ENCODE data around the gene BCL2.

The BCL2 gene

DNA sequence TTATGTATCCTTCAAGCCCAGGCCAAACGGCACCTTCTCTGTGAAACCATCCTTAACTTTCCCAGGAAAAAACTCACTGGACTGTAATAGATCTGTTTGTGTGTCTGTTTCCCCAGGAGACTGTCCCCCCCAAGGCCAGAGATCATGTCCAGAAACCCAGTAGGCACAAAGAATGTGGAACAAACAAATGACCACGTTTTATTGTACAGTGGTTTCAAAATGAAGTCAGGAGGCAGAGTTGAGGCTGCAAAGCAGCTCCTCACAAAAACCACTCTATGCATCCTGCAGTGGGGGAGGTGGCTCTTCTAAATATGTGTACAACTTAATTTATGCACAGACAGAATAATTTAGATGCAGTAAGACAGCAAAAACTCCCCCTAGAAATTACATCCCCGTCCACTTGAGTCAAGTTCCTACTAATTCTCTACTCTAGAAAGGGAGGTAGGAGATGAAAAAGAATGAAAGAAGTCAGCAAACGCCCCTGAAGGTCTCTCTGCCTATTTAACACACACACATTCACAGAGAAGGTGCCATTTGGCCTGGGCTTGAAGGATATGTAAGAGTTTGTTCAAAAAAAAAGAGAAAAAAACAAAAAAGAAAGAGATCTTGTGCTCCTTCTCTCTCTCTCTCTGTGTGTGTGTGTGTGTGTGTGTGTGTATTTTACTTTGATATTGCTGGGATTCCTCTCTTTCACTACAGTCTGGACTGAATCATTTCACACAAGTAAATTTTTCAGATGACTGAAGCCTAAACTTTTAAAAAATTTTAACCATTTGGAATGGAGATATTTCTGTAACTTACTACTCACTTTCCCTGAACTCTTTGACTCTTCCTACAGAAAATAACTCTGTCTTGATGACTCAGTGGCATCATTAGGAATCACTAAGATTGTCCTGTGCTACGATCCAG lies 19.5 kb downstream of the BCL2 start:
- Histone ChIP-seq H3K27ac (ENCODE audit: insufficient read depth, low read depth, low read length, poor library complexity, severe bottlenecking) (no peak overlapping the region), H3K27me3 (ENCODE audit: control insufficient read depth, insufficient read depth, low read length, poor library complexity, severe bottlenecking) (no peaks in the 10 kb centered on the region), H3K4me1 (ENCODE audit: control insufficient read depth, insufficient read depth, low read length) (no peaks in the 10 kb centered on the region), H3K4me3 (ENCODE audit: insufficient read depth, low read depth, low read length) (no peak overlapping the region), H3K36me3 (ENCODE audit: control insufficient read depth, insufficient read depth, low read length) (no peaks in the 10 kb centered on the region), H3K9me3 (ENCODE audit: control insufficient read depth, low read length) (no peaks in the 10 kb centered on the region)
- 83 to 91% methylated on average over 2 to 3 of the region's 5 CpGs for WGBS, 2 experiments

DNA sequence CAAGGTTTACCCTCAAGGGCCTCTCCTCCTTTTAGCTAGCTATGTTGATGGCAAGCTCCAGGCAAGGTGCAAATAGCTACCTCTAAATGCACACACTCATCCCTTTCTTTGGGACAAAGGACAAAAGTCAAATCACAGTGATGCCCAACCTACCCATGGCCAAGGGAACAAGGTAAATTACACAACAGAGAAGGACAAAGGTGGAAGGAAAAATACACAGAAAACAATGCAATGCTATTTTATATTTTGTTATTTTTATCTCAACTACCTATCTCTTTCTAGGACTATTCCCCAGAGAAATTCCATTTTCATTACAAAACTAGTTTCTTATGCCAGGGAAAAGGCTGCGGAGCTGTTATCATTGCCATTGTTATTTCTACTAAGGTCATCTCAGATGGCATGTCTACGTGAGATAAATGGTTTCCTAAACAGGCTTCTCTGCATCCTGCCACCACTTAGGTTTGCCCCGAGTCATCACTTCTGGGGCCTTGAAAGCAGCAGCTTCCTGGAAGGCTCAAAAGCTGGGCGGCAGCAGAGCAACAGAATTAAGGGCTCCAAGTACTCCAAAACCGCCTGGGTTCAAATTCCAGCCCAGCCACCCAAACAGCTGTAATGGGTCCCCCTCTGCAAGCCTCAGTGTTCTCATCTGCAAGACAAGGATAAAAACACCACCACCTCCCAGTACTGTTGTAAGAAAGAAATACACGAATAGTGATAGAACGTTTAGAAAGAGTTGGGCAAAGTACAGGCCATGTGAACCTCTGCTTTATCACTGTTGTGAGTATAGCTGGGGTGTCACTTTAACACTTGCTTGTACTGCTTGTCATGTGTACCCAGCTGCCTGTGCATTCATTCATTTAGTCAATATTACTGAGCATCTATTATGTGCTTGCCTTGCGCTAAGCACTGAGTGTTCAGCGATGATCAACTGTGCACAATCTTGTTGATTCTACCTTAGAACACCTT lies 20.9 kb downstream of the BCL2 start:
- H3K4me3 ChIP-seq (ENCODE audit: insufficient read depth, low read depth, low read length): no peak overlapping the region
- H3K4me1 ChIP-seq (ENCODE audit: control insufficient read depth, insufficient read depth, low read length): no peaks in the 10 kb centered on the region
- no peak overlapping the region for H3K27ac ChIP-seq (ENCODE audit: insufficient read depth, low read depth, low read length, poor library complexity, severe bottlenecking)
- H3K27me3 ChIP-seq (ENCODE audit: control insufficient read depth, insufficient read depth, low read length, poor library complexity, severe bottlenecking): no peaks in the 10 kb centered on the region
- WGBS, 2 experiments: 86 to 89% methylated on average over 9 of the region's 9 CpGs
- no peaks in the 10 kb centered on the region for H3K36me3 ChIP-seq (ENCODE audit: control insufficient read depth, insufficient read depth, low read length)
- H3K9me3 ChIP-seq (ENCODE audit: control insufficient read depth, low read length): no peaks in the 10 kb centered on the region

DNA sequence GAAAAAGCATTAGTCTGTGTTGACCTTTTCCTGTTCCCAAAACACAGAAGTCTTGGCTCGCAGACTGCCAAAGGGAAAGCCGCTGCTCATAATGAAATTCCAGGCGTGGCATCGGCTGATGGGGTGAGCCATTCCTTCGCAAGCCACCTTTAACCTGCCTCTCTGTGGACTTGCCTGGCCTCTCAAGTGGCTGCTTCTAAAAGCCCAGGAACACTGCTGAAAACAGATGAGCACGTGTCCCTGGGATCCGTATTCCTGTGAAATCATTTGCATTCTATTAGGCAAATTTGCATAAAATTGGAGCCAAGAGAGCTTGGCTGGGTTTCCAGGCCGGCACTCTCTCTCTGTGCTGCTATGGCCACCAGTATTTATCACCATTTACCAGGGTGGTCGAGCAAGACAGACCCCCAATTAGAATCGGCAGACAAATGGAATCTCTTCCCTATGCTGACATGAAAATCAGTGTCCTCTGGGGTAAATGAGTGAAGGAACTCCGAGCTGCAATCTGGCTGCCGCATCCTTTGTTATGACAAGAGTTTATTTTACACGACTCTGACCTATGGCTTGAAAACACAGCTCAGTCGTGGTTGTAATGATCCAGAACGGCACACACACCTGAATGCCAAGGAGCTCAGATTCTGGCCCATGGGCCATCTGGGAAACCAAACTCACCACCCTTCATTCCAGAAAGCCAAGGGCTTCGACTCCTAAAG lies 21.7 kb downstream of the BCL2 start:
- 85 to 86% methylated on average over 16 of the region's 16 CpGs for WGBS, 2 experiments
- Histone ChIP-seq H3K9me3 (ENCODE audit: control insufficient read depth, low read length) (no peaks in the 10 kb centered on the region), H3K4me1 (ENCODE audit: control insufficient read depth, insufficient read depth, low read length) (peaks cover 1% of the 10 kb centered on the region), H3K4me3 (ENCODE audit: insufficient read depth, low read depth, low read length) (no peak overlapping the region), H3K27me3 (ENCODE audit: control insufficient read depth, insufficient read depth, low read length, poor library complexity, severe bottlenecking) (no peaks in the 10 kb centered on the region), H3K27ac (ENCODE audit: insufficient read depth, low read depth, low read length, poor library complexity, severe bottlenecking) (no peak overlapping the region), H3K36me3 (ENCODE audit: control insufficient read depth, insufficient read depth, low read length) (no peaks in the 10 kb centered on the region)

DNA sequence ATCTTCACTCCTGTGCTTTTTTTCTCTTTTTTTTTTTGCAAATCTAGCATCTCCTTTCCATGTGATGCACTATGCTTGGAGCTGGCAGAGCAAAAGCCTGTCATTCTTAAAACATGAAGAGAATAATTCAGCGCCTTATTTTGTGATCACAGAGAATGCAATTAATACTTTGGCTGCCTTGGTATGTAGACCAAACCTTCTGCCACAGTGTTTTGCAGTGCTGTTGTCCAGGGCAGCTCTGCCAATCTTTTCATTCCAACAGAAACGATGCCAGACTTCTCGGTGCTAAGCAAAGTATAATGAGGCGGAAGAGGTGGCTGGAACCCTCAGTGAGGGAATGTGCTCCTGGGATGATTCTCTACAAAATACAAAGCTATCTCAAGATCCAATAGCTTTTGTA lies 25.6 kb downstream of the BCL2 start:
- Histone ChIP-seq H3K27me3 (ENCODE audit: control insufficient read depth, insufficient read depth, low read length, poor library complexity, severe bottlenecking) (no peaks in the 10 kb centered on the region), H3K4me3 (ENCODE audit: insufficient read depth, low read depth, low read length) (no peak overlapping the region), H3K9me3 (ENCODE audit: control insufficient read depth, low read length) (no peaks in the 10 kb centered on the region), H3K27ac (ENCODE audit: insufficient read depth, low read depth, low read length, poor library complexity, severe bottlenecking) (no peak overlapping the region), H3K36me3 (ENCODE audit: control insufficient read depth, insufficient read depth, low read length) (no peaks in the 10 kb centered on the region), H3K4me1 (ENCODE audit: control insufficient read depth, insufficient read depth, low read length) (peaks cover 16% of the 10 kb centered on the region)
- 95 to 97% methylated on average over 4 of the region's 4 CpGs for WGBS, 2 experiments

DNA sequence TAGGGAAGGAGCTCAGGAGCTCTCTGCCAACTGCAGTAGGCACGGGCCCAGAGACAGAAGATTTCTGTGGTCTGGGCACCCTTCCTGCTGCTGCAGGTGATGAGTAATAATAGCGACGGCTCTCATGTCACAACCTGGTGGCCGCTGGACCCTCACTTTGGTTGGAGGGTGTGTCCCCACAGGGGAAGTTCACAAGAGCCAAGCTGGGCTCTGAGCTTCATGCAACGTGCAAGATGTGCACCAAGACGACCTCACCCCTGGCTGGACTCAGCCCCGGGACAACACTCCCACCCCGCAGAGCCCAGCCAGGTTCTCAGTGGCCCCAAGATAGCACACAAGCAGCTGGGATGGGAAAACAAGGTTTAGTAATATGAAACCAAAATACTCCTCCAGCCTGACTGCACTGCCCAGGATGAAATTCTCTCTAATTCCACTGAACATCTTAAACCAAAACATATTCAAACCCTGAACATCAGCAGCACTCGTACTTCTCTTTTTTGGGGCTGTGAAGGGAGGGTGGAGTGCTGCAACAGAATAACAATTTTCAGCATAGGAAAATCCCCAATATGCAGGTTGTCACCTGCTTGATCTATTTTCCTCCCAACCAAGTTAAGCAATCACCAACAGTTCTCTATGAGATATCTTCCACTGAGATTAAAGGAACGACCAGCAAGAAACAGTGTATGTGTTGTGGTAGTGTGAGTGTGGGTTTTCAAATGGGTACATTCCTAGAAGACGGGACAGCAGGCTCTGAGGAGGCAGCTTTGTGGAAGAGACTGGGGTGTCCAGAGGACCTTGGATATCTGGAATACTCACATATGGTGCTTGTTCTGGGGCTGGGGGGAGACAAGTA lies 26.5 kb downstream of the BCL2 start:
- Histone ChIP-seq H3K9me3 (ENCODE audit: control insufficient read depth, low read length) (no peaks in the 10 kb centered on the region), H3K4me3 (ENCODE audit: insufficient read depth, low read depth, low read length) (no peak overlapping the region), H3K4me1 (ENCODE audit: control insufficient read depth, insufficient read depth, low read length) (peaks cover 16% of the 10 kb centered on the region), H3K27me3 (ENCODE audit: control insufficient read depth, insufficient read depth, low read length, poor library complexity, severe bottlenecking) (no peaks in the 10 kb centered on the region), H3K36me3 (ENCODE audit: control insufficient read depth, insufficient read depth, low read length) (no peaks in the 10 kb centered on the region), H3K27ac (ENCODE audit: insufficient read depth, low read depth, low read length, poor library complexity, severe bottlenecking) (no peak overlapping the region)
- 85 to 89% methylated on average over 10 to 11 of the region's 11 CpGs for WGBS, 2 experiments

DNA sequence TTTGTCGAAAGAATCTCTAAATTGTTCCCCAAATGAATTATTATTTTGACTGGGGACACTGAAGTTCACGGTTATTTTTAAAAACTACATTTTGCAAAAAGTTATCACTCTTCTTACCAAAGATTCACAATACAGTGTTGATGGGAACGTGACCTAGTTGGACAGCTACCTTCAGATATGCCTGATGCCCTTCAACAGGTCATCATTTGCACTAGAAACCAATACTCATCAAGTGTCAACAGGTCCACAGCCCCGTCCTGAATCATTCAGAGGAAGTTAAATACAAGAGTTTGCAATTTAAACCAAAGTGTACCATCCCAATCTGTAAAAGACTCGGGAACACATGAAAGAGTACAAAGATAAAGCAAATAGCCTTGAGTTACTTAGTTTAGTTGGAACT lies 28.3 kb downstream of the BCL2 start:
- 96 to 97% methylated on average over 5 of the region's 5 CpGs for whole genome bisulfite sequencing, 2 experiments
- H3K4me3 ChIP-seq (ENCODE audit: insufficient read depth, low read depth, low read length): no peak overlapping the region
- peaks cover 16% of the 10 kb centered on the region for H3K4me1 ChIP-seq (ENCODE audit: control insufficient read depth, insufficient read depth, low read length)
- H3K27ac ChIP-seq (ENCODE audit: insufficient read depth, low read depth, low read length, poor library complexity, severe bottlenecking): no peak overlapping the region
- H3K36me3 ChIP-seq (ENCODE audit: control insufficient read depth, insufficient read depth, low read length): no peaks in the 10 kb centered on the region
- H3K27me3 ChIP-seq (ENCODE audit: control insufficient read depth, insufficient read depth, low read length, poor library complexity, severe bottlenecking): no peaks in the 10 kb centered on the region
- H3K9me3 ChIP-seq (ENCODE audit: control insufficient read depth, low read length): no peaks in the 10 kb centered on the region

DNA sequence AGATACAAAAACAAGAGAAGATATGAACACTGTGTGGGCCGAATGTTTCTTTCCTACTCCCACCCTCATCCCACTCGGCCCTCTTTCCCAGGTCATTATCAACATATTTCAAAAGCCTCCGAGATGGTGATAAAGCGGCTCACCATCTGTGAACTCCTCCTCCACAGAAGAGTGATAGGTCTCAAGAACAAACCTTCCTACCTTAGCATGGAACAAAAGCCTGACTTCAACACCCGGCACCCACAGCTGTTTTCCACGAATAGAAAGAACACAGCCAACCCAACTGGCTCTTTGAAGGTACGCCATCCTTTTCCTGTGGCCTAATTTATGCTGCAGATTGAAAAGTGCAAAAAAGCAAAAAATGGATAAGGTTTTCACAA lies 28.8 kb downstream of the BCL2 start:
- Histone ChIP-seq H3K9me3 (ENCODE audit: control insufficient read depth, low read length) (no peaks in the 10 kb centered on the region), H3K4me3 (ENCODE audit: insufficient read depth, low read depth, low read length) (no peak overlapping the region), H3K4me1 (ENCODE audit: control insufficient read depth, insufficient read depth, low read length) (peaks cover 16% of the 10 kb centered on the region), H3K27ac (ENCODE audit: insufficient read depth, low read depth, low read length, poor library complexity, severe bottlenecking) (no peak overlapping the region), H3K36me3 (ENCODE audit: control insufficient read depth, insufficient read depth, low read length) (no peaks in the 10 kb centered on the region), H3K27me3 (ENCODE audit: control insufficient read depth, insufficient read depth, low read length, poor library complexity, severe bottlenecking) (no peaks in the 10 kb centered on the region)
- 90 to 91% methylated on average over 7 of the region's 7 CpGs for WGBS, 2 experiments

DNA sequence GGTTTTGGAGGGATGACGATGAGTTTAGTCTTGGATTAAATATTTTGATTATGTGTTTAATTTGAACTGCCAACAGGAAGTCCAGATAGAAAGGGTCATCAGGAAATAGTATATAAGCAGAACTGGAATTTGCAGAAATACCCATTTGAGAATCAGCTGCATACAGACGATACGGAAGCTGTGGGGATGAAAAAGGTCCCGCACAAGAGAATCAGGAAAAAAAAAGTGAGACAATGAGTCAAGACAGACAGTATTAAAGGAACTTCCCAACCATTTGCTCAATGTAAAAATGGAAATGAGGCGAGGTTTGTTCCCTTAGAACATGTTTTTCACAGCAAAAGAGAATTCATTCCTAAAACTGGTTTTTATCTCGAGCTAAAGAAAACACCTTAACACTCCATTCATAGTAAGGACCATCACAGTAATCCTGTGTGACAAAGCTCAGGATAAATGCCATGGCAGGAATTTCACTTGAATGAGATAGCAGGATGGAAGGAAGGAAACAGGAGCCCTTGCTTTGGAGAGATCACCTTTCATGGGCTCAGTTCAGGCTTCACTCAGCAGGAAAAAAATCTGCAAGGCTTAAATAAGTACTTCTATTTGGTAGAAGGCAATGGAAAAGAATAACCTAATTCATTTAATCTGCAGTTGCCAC lies 29.3 kb downstream of the BCL2 start:
- Histone ChIP-seq H3K27me3 (ENCODE audit: control insufficient read depth, insufficient read depth, low read length, poor library complexity, severe bottlenecking) (no peaks in the 10 kb centered on the region), H3K4me1 (ENCODE audit: control insufficient read depth, insufficient read depth, low read length) (peaks cover 16% of the 10 kb centered on the region), H3K9me3 (ENCODE audit: control insufficient read depth, low read length) (no peaks in the 10 kb centered on the region), H3K36me3 (ENCODE audit: control insufficient read depth, insufficient read depth, low read length) (no peaks in the 10 kb centered on the region), H3K27ac (ENCODE audit: insufficient read depth, low read depth, low read length, poor library complexity, severe bottlenecking) (no peak overlapping the region), H3K4me3 (ENCODE audit: insufficient read depth, low read depth, low read length) (no peak overlapping the region)
- 89 to 90% methylated on average over 6 of the region's 6 CpGs for WGBS, 2 experiments

DNA sequence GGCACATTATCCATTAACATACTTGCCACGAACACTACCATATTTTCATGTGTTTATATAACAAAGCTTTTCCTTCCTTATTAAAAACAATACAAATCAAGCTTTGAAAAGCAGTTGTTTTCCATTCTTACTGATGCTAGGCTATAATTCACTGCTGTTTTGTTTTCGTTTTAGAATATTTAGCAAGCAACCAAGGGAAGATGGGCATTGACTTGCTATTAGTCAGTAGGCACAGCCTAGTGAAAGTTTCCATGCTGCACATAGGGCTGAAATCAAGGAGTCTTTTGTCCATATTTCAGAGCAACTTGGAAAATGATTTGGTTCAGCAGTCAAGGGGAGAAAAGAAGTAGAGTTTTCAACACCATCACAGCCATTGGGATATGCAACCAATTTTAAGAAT lies 31.3 kb downstream of the BCL2 start:
- no peak overlapping the region for H3K27ac ChIP-seq (ENCODE audit: insufficient read depth, low read depth, low read length, poor library complexity, severe bottlenecking)
- no peaks in the 10 kb centered on the region for H3K9me3 ChIP-seq (ENCODE audit: control insufficient read depth, low read length)
- peaks cover 16% of the 10 kb centered on the region for H3K4me1 ChIP-seq (ENCODE audit: control insufficient read depth, insufficient read depth, low read length)
- no peaks in the 10 kb centered on the region for H3K27me3 ChIP-seq (ENCODE audit: control insufficient read depth, insufficient read depth, low read length, poor library complexity, severe bottlenecking)
- H3K36me3 ChIP-seq (ENCODE audit: control insufficient read depth, insufficient read depth, low read length): no peaks in the 10 kb centered on the region
- no peak overlapping the region for H3K4me3 ChIP-seq (ENCODE audit: insufficient read depth, low read depth, low read length)
- WGBS, 2 experiments: 93 to 95% methylated on average over 2 of the region's 2 CpGs
